OCI-LY1 (cell line): ENCODE results near the gene RASSF4.

ENCODE experiments used
- CTCF ChIP-seq: fragments of 200-600 bp; sonication (generic), shearing (Covaris generic); IDR thresholded peaks from 2 replicates; pipeline ENCODE4 v1.5.1; 2017; ENCODE audit warnings: mild to moderate bottlenecking, antibody characterized with exemption, low read length, moderate library complexity, mixed read lengths
- EZH2 ChIP-seq: fragments of 200-600 bp; sonication (generic), shearing (Covaris generic); IDR thresholded peaks from 2 replicates; pipeline ENCODE4 v1.8.0; 2017; ENCODE audit warnings: borderline replicate concordance, mixed run types, mild to moderate bottlenecking, antibody characterized with exemption, low read length, moderate library complexity, mixed read lengths

GRCh38 chr10:44937196-44938005 is 22.2 kb upstream of the RASSF4 start:
- no peak for TF ChIP-seq CTCF
- TF ChIP-seq EZH2 = no peak
